NB4 (cell line): ENCODE measurements around the gene FAM89A.

Experiments
- POLR2A ChIP-seq: IDR thresholded peaks from 2 replicates; pipeline ENCODE4 v1.6.1; 2011; ENCODE audit warnings: mild to moderate bottlenecking; ENCODE audit not compliant: insufficient read length; ENCODE audit errors: extremely low read depth
- TF ChIP-seq, protein P1 (sequence below): IDR thresholded peaks from one replicate; pipeline ENCODE4 v1.5.1; 2012; ENCODE audit warnings: low read depth, low read length

DNA sequence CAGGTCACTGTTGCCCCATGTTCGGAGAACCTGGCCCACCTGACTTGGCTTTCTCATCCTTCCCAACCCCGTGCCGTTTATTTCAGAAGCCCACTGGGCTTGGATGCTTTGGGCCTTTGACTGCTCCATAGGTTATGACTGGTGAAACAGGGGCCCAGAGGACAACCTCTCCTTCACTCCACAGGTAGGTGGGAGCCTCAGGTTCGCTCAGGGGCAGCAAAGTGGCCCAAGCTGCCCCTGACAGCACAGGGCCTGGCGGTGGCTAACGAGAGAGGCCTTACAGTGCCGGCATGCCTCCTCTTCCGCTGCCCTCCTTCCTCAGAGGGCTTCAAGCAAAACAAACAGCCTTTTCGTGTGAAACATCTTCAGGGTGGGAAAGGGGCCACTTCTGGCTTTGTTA lies 16.9 kb downstream of the FAM89A start:
- no peak for TF ChIP-seq POLR2A
- TF ChIP-seq, protein P1, sequence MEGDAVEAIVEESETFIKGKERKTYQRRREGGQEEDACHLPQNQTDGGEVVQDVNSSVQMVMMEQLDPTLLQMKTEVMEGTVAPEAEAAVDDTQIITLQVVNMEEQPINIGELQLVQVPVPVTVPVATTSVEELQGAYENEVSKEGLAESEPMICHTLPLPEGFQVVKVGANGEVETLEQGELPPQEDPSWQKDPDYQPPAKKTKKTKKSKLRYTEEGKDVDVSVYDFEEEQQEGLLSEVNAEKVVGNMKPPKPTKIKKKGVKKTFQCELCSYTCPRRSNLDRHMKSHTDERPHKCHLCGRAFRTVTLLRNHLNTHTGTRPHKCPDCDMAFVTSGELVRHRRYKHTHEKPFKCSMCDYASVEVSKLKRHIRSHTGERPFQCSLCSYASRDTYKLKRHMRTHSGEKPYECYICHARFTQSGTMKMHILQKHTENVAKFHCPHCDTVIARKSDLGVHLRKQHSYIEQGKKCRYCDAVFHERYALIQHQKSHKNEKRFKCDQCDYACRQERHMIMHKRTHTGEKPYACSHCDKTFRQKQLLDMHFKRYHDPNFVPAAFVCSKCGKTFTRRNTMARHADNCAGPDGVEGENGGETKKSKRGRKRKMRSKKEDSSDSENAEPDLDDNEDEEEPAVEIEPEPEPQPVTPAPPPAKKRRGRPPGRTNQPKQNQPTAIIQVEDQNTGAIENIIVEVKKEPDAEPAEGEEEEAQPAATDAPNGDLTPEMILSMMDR: no peak
